GM18505 (cell line): ENCODE results near the gene POLR3A.

Source experiments
- ATAC-seq: cut with Tn5 transposase; IDR thresholded peaks from one replicate; pipeline ENCODE4 v1.9.1; 2021; ENCODE audit not compliant: unreplicated experiment
- POLR2A ChIP-seq: IDR thresholded peaks from 4 replicates; pipeline ENCODE4 v1.6.1; 2011; ENCODE audit warnings: borderline replicate concordance; ENCODE audit not compliant: insufficient read depth, insufficient read length; ENCODE audit errors: extremely low read depth

Gene POLR3A

GRCh38 chr10:77922055-77922454 is 107.3 kb downstream of the POLR3A start:
- no peak for TF ChIP-seq POLR2A
- no peak for ATAC-seq

- no peak for TF ChIP-seq POLR2A
- ATAC-seq, result no peak
Observed at GRCh38 chr10:77921395-77921794, 107.9 kb downstream of the POLR3A start.

GRCh38 chr10:77920495-77920894 is 108.8 kb downstream of the POLR3A start:
- no peak for TF ChIP-seq POLR2A
- ATAC-seq, result no peak

DNA sequence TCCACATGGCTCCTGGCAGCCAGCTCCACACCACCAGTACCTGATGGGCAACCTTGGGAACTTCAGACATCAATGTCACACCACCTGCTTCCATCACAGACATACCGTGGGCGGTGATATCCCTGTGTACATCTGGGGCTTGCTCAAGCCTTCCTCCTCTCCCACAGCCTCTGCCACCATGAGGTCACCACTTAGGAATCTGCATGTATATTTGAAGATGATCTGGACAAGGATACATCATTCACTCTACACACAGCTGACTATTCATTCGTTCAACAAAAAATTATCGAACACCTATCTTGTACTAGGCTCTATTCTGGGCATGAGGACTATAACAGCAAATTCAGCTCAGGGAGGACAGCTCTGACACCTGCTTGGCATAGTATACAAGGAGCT is 109.6 kb downstream of the POLR3A start:
- no peak for ATAC-seq
- no peak for TF ChIP-seq POLR2A
